CD4-positive, alpha-beta T cell (primary cell): Measurements from ENCODE around the gene TMED7. TPM values are rescaled to one million over a fixed set of nuclear protein-coding genes. Genes with fewer than 3 reads are reported as not detected.

ENCODE experiments used
- ATAC-seq: fragments of 200-7000 bp; cut with Tn5 transposase; one replicate; pipeline ENCODE4 v1.10.0; 2022; ENCODE audit warnings: mild to moderate bottlenecking; ENCODE audit not compliant: poor library complexity
- CTCF ChIA-PET: fragments of 350-600 bp; sonication (Branson Sonifier 250); formaldehyde crosslinking; loops from one replicate; lab custom pipeline; 2021; ENCODE audit warnings: antibody characterized with exemption, inconsistent platforms; lab: Charles Lee
- POLR2A ChIA-PET: fragments of 350-600 bp; sonication (Branson Sonifier 250); formaldehyde crosslinking; loops from one replicate; lab custom pipeline; 2021; ENCODE audit warnings: antibody characterized with exemption, inconsistent platforms; lab: Charles Lee
- DNase-seq, 14 experiments: peaks; one replicate each; pipeline ENCODE4 v3.0.0-alpha.2; 2013 to 2020; ENCODE audit warnings: mixed read lengths in 2 of 14
- H3K27ac ChIP-seq, 2 donors: one replicate each; pipeline versions ENCODE4 v1.5.1 to v1.7.0; 2013; ENCODE audit warnings: low read length in 2 of 2, low read depth in 1 of 2, mild to moderate bottlenecking in 1 of 2
- H3K27me3 ChIP-seq, 2 experiments: 1 replicate in 1 of 2; 2 replicates in 1 of 2; pipeline versions ENCODE4 v1.6.1 to v1.7.0; 2013; ENCODE audit warnings: low read length in 2 of 2, control low read depth in 1 of 2, mild to moderate bottlenecking in 1 of 2, moderate library complexity in 1 of 2; ENCODE audit not compliant: insufficient read depth in 2 of 2, control insufficient read depth in 1 of 2
- H3K36me3 ChIP-seq: one replicate; pipeline ENCODE4 v1.6.1; 2013; ENCODE audit warnings: low read length, control low read depth; ENCODE audit not compliant: insufficient read depth
- H3K4me1 ChIP-seq: one replicate; pipeline ENCODE4 v1.6.1; 2013; ENCODE audit warnings: low read length, control low read depth; ENCODE audit not compliant: insufficient read depth
- H3K4me3 ChIP-seq: one replicate; pipeline ENCODE4 v1.5.1; 2013; ENCODE audit warnings: mild to moderate bottlenecking, low read length, moderate library complexity
- H3K9me3 ChIP-seq, 2 experiments: 1 replicate in 1 of 2; 2 replicates in 1 of 2; pipeline versions ENCODE4 v1.6.1 to v1.7.0; 2013; ENCODE audit warnings: low read length in 2 of 2, mild to moderate bottlenecking in 2 of 2, control low read depth in 1 of 2, moderate library complexity in 1 of 2; ENCODE audit not compliant: control insufficient read depth in 1 of 2, insufficient read depth in 1 of 2
- H3K27ac Mint-ChIP-seq: one replicate; pipeline ENCODE4 v1.8.0; 2020; ENCODE audit warnings: mixed read lengths
- H3K27me3 Mint-ChIP-seq: one replicate; pipeline ENCODE4 v1.8.0; 2021; ENCODE audit warnings: mixed read lengths
- H3K36me3 Mint-ChIP-seq: one replicate; pipeline ENCODE4 v1.8.0; 2021; ENCODE audit warnings: low read depth, mixed read lengths
- H3K4me1 Mint-ChIP-seq: one replicate; pipeline ENCODE4 v1.8.0; 2021; ENCODE audit warnings: low read depth, mixed read lengths
- H3K4me3 Mint-ChIP-seq: one replicate; pipeline ENCODE4 v1.8.0; 2020; ENCODE audit warnings: mild to moderate bottlenecking, mixed read lengths
- H3K9me3 Mint-ChIP-seq: one replicate; pipeline ENCODE4 v1.8.0; 2020; ENCODE audit warnings: mixed read lengths
- CTCF ChIP-seq: fragments of 200-600 bp; IDR thresholded peaks from one replicate; pipeline ENCODE4 v1.8.0; 2022; ENCODE audit warnings: antibody characterized with exemption, mild to moderate bottlenecking
- intact Hi-C, 2 experiments: fragments of 100-400 bp; cut with DNase I in 1 of 2; cut with micrococcal nuclease in 1 of 2; formaldehyde crosslinking; loops; one replicate each; pipeline versions ENCODE4 v1.15.1 to v1.9.0; 2023 to 2025; cut with DNase I, micrococcal nuclease
- total RNA-seq, 174 experiments: library from RNA in 2 of 174; stranded (reverse) in 2 of 174; gene quantifications; one replicate each; pipeline ENCODE4 v1.2.3 and lab custom pipeline; 2021 to 2026

The TMED7 gene
- total RNA-seq, 2 experiments from 2014 or later = 50.4 to 56.7 TPM

GRCh38 chr5:115571441-115571878 is 54.4 kb downstream of the TMED7 start:
- H3K27ac Mint-ChIP-seq = no peak overlapping the region
- intact Hi-C loops = loop anchor here (5.0 kb wide), 2 partner anchors 474 to 1959 kb away; no protein-coding TSS in a partner anchor
- H3K4me3 Mint-ChIP-seq = no peak overlapping the region
- no peak for DNase-seq
- Histone ChIP-seq H3K4me3 (no peak overlapping the region), H3K36me3 (no peaks in the 10 kb centered on the region), H3K27ac (no peak overlapping the region), H3K4me1 (no peaks in the 10 kb centered on the region), H3K27me3 (no peaks in the 10 kb centered on the region), H3K9me3 (no peaks in the 10 kb centered on the region)
- H3K4me1 Mint-ChIP-seq = no peaks in the 10 kb centered on the region
- CTCF ChIA-PET = no interaction called here
- no peaks in the 10 kb centered on the region for H3K27me3 Mint-ChIP-seq
- no peak for ATAC-seq
- no peak for TF ChIP-seq CTCF
- POLR2A ChIA-PET = no interaction called here
- H3K9me3 Mint-ChIP-seq = no peaks in the 10 kb centered on the region
- no peaks in the 10 kb centered on the region for H3K36me3 Mint-ChIP-seq

- Mint-ChIP-seq H3K4me1 (no peaks in the 10 kb centered on the region), H3K4me3 (no peak overlapping the region), H3K27ac (no peak overlapping the region), H3K36me3 (no peaks in the 10 kb centered on the region), H3K9me3 (no peaks in the 10 kb centered on the region), H3K27me3 (no peaks in the 10 kb centered on the region)
- Histone ChIP-seq H3K27me3 (no peaks in the 10 kb centered on the region), H3K27ac (no peak overlapping the region), H3K4me3 (no peak overlapping the region), H3K4me1 (no peaks in the 10 kb centered on the region), H3K9me3 (no peaks in the 10 kb centered on the region), H3K36me3 (no peaks in the 10 kb centered on the region)
- no peak for TF ChIP-seq CTCF
- intact Hi-C loops = no loop called here
- DNase-seq (no peak), ATAC-seq (no peak)
- CTCF ChIA-PET = no interaction called here
- POLR2A ChIA-PET = no interaction called here
Observed at GRCh38 chr5:115568668-115569067, 57.2 kb downstream of the TMED7 start.

- Mint-ChIP-seq H3K9me3 (no peaks in the 10 kb centered on the region), H3K36me3 (no peaks in the 10 kb centered on the region), H3K27ac (no peak overlapping the region), H3K27me3 (peaks cover 9% of the 10 kb centered on the region), H3K4me3 (no peak overlapping the region), H3K4me1 (no peaks in the 10 kb centered on the region)
- ATAC-seq (no peak), DNase-seq (no peak)
- ChIA-PET POLR2A (no interaction called here), CTCF (interaction anchor here (1.3 kb wide), 1 partner anchor 9 kb away, joined by 3 read pairs; no protein-coding TSS in a partner anchor)
- no peaks in the 10 kb centered on the region for H3K36me3 ChIP-seq
- H3K9me3 ChIP-seq = no peaks in the 10 kb centered on the region
- no peaks in the 10 kb centered on the region for H3K4me1 ChIP-seq
- H3K27me3 ChIP-seq = no peaks in the 10 kb centered on the region
- no peak overlapping the region for H3K4me3 ChIP-seq
- intact Hi-C loops = no loop called here
- no peak overlapping the region for H3K27ac ChIP-seq
- no peak for TF ChIP-seq CTCF
Observed at GRCh38 chr5:115565233-115565632, 60.6 kb downstream of the TMED7 start.

Other genes starting within 250 kb of the TMED7 start
- gene FEM1C, start 81.3 kb downstream of the TMED7 start, total RNA-seq = 10 to 100 TPM; 43.3 to 44.2 TPM
- gene TICAM2, start 23.6 kb downstream of the TMED7 start, total RNA-seq = under 1 TPM; 0.30 to 0.50 TPM
- under 1 TPM; 0.19 to 0.34 TPM for gene CDO1, start 190.6 kb upstream of the TMED7 start, total RNA-seq
- 10 to 100 TPM; 61.0 to 62.2 TPM for gene ATG12, start 215.5 kb upstream of the TMED7 start, total RNA-seq
- 10 to 100 TPM; 33.2 to 33.6 TPM for gene AP3S1, start 215.9 kb upstream of the TMED7 start, total RNA-seq